Spleen (tissue), 11 donors: ENCODE data around the gene PCDH18. TPM values are rescaled to one million over a fixed set of nuclear protein-coding genes. Genes with fewer than 3 reads are reported as not detected.

Experiments used
- DNase-seq: peaks from one replicate; pipeline ENCODE4 v3.0.0-alpha.2; 2020
- H3K27ac ChIP-seq, 8 donors: fragments of 200-600 bp; sonication (generic) in 7 of 8; 1 replicate in 4 of 8; 2 replicates in 4 of 8; pipeline versions ENCODE4 v1.5.0 to v1.8.0; 2016 to 2021; ENCODE audit warnings: inconsistent platforms in 4 of 8, mild to moderate bottlenecking in 4 of 8, moderate library complexity in 1 of 8
- H3K27me3 ChIP-seq, 7 donors: fragments of 200-600 bp; sonication (generic) in 6 of 7; replicated peaks in 1 of 7; 1 replicate in 4 of 7; 2 replicates in 3 of 7; pipeline versions ENCODE4 v1.5.0 to v1.8.0; 2016 to 2021; ENCODE audit warnings: inconsistent platforms in 3 of 7, mild to moderate bottlenecking in 1 of 7
- H3K36me3 ChIP-seq, 6 donors: fragments of 200-600 bp; sonication (generic) in 5 of 6; 1 replicate in 4 of 6; 2 replicates in 2 of 6; pipeline versions ENCODE4 v1.5.0 to v1.8.0; 2016 to 2021; ENCODE audit warnings: inconsistent platforms in 2 of 6
- H3K4me1 ChIP-seq, 6 donors: fragments of 200-600 bp; sonication (generic) in 5 of 6; 1 replicate in 3 of 6; 2 replicates in 3 of 6; pipeline versions ENCODE4 v1.5.0 to v1.8.0; 2016 to 2021; ENCODE audit warnings: inconsistent platforms in 3 of 6
- H3K4me3 ChIP-seq, 8 donors: fragments of 200-600 bp; sonication (generic) in 7 of 8; 1 replicate in 4 of 8; 2 replicates in 4 of 8; pipeline versions ENCODE4 v1.5.0 to v1.8.0; 2016 to 2021; ENCODE audit warnings: inconsistent platforms in 4 of 8, mild to moderate bottlenecking in 4 of 8, moderate library complexity in 2 of 8
- H3K9me3 ChIP-seq, 8 donors: fragments of 200-600 bp; sonication (generic) in 7 of 8; 1 replicate in 4 of 8; 2 replicates in 4 of 8; pipeline versions ENCODE4 v1.5.0 to v1.8.0; 2016 to 2021; ENCODE audit warnings: inconsistent platforms in 4 of 8
- POLR2A ChIP-seq, 3 donors: fragments of 450-650 bp; IDR thresholded peaks; one replicate each; pipeline ENCODE4 v1.5.1; 2017; ENCODE audit warnings: antibody characterized with exemption in 3 of 3, mild to moderate bottlenecking in 1 of 3
- POLR2AphosphoS5 ChIP-seq, 3 donors: sonication (generic); formaldehyde crosslinking; IDR thresholded peaks; one replicate each; pipeline ENCODE4 v1.5.1; 2017; ENCODE audit warnings: antibody characterized with exemption in 3 of 3
- WGBS, 5 donors: extraction: QIAGEN DNeasy Blood & Tissue Kit in 3 of 5; methylation state at CpG; one replicate each; pipeline versions ENCODE4 v1.1.5 to v1.1.7; 2013 to 2018; 5-methylcytosine and 5-hydroxymethylcytosine counted together
- intact Hi-C: fragments of 100-400 bp; cut with DNase I; formaldehyde crosslinking; loops from one replicate; pipeline ENCODE4 v1.15.0; 2023; ENCODE audit warnings: low total_unique reads
- polyA plus RNA-seq, 3 donors: library from polyadenylated mRNA; stranded (reverse); fragments of 200-250 nt; gene quantifications; one replicate each; pipeline ENCODE4 v1.2.1, GENCODE V29; 2013
- total RNA-seq, 7 donors: library from RNA; depleted of rRNA in 3 of 7; stranded (reverse); fragments of >200 nt in 3 of 7; fragmentation: NEBNext Ultra II Directional in 4 of 7; extraction: Animal tissue kit (Norgen Biotek cat#: 25700) in 4 of 7; gene quantifications; one replicate each; pipeline versions ENCODE4 v1.1.0 to v1.2.1, GENCODE V29; 2016 to 2021
- TF ChIP-seq, protein P1 (sequence below), 11 experiments: fragments of 200-600 bp in 7 of 11; fragments of 450-650 bp in 4 of 11; sonication (generic) in 4 of 11; IDR thresholded peaks in 8 of 11; conservative IDR thresholded peaks in 3 of 11; 1 replicate in 7 of 11; 2 replicates in 4 of 11; pipeline versions ENCODE4 v1.4.0 to v1.8.0; 2016 to 2021; ENCODE audit warnings: antibody characterized with exemption in 11 of 11, inconsistent platforms in 4 of 11, mild to moderate bottlenecking in 1 of 11
- donor health status: healthy with polysubstance abuse.
- donor health status: DM: no; HTN: no; CAD: no; lungs with moderate emphysema.
- donor health status: DM: no; HTN: no; CAD: no.
- donor health status: Bipolar disorder and iron deficiency.
- donor health status: healthy.
- donor health status: DM: no; HTN: no; CAD: no.
- donor health status: DM: yes; HTN: yes; CAD: no.

The PCDH18 gene
- total and polyA plus RNA-seq, 10 donors, result 0.82 to 15.6 (median 6.1) TPM

DNA sequence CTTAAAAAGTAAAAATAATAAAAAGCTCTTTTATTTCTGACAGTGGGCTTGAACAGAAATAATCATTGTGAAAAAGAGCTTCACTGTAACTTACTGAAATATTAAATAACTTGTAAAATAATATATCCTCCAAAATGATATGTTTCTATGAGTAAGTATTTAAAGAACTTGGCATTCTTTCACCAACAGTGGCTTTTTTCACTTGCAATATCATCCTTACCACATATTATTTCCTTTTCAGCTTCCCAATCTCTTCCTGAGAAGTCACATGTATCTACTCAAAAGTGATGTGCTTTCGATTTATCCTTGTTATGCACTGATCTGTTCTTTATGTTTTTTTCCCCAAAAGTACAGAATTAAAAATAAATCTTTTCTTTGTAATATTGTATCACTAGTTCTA lies 2.2 kb upstream of the PCDH18 start:
- Histone ChIP-seq H3K9me3 (peaks cover 0 to 5% (median 0%) of the 10 kb centered on the region in 8 donors), H3K4me1 (peaks cover 0 to 9% (median 0%) of the 10 kb centered on the region in 6 donors), H3K27me3 (no peaks in the 10 kb centered on the region), H3K4me3 (no peak overlapping the region), H3K27ac (no peak overlapping the region), H3K36me3 (no peaks in the 10 kb centered on the region)
- DNase-seq, result no peak
- intact Hi-C loops, result no loop called here
- TF ChIP-seq POLR2AphosphoS5 (IDR thresholded peaks at IDR 0.05) (no peak), POLR2A (IDR thresholded peaks at IDR 0.05) (no peak)
- TF ChIP-seq, protein P1, sequence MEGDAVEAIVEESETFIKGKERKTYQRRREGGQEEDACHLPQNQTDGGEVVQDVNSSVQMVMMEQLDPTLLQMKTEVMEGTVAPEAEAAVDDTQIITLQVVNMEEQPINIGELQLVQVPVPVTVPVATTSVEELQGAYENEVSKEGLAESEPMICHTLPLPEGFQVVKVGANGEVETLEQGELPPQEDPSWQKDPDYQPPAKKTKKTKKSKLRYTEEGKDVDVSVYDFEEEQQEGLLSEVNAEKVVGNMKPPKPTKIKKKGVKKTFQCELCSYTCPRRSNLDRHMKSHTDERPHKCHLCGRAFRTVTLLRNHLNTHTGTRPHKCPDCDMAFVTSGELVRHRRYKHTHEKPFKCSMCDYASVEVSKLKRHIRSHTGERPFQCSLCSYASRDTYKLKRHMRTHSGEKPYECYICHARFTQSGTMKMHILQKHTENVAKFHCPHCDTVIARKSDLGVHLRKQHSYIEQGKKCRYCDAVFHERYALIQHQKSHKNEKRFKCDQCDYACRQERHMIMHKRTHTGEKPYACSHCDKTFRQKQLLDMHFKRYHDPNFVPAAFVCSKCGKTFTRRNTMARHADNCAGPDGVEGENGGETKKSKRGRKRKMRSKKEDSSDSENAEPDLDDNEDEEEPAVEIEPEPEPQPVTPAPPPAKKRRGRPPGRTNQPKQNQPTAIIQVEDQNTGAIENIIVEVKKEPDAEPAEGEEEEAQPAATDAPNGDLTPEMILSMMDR (IDR thresholded peaks at IDR 0.05 in 8 of 11, conservative IDR thresholded peaks at IDR 0.05 in 3 of 11), result no peak
- 33 to 67% (median 46%) methylated on average over 1 of the region's 1 CpG for WGBS, 5 donors

DNA sequence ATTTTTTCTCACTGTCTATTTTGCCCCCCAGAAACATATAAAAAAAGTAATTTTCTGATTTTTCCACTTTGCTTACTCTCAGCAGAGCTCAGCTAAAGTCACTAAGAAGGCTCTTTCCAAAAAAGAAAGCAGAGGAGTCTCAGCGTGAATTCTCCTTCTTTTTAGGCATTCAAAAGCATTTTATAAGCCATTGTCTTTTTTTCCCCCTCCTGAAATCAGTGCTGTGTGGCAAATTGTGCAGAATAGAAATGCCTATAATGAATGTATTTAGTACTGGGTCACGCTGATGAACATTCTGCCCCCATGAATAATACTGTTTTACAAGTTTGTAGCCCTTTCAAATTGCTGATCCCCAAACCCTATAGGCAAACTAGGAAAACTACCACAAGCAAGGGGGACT lies 1.6 kb upstream of the PCDH18 start:
- peak overlapping the region in 2 of 8 donors; percentile 4 to 78 for H3K27ac ChIP-seq
- 70 to 89% (median 80%) methylated on average over 2 of the region's 2 CpGs for WGBS, 5 donors

DNA sequence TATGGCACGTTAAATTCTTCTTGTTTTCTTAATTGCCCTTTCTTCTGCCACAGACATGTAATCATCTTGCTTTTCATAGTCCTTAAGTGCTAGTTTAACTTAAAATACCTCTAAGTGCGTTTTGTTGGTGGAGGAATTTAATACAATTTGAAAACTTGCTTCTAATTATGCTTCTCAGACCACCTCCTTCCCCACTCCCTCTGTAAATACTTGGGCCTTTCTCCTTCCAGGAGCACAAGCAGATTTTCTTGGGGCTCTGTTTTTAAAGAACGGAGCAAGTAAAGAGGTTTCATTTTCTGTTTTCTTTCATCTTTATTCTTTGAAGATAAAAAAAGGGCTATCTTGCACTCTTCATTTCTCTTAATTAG lies 559 bp upstream of the PCDH18 start:
- peak overlapping the region in 7 of 8 donors; percentile 51 to 78 (median 63) for H3K27ac ChIP-seq
- H3K4me1 ChIP-seq, result peaks cover 0 to 9% (median 0%) of the 10 kb centered on the region in 6 donors
- peaks cover 0 to under 1% (median 0%) of the 10 kb centered on the region in 8 donors for H3K9me3 ChIP-seq
- H3K36me3 ChIP-seq, result no peaks in the 10 kb centered on the region
- intact Hi-C loops, result no loop called here
- TF ChIP-seq, protein P1 (IDR thresholded peaks at IDR 0.05 in 8 of 11, conservative IDR thresholded peaks at IDR 0.05 in 3 of 11), result no peak
- no peak for TF ChIP-seq POLR2A (IDR thresholded peaks at IDR 0.05)
- no peak for TF ChIP-seq POLR2AphosphoS5 (IDR thresholded peaks at IDR 0.05)
- H3K4me3 ChIP-seq, result peak overlapping the region in 6 of 8 donors; percentile 23 to 63 (median 34)
- no peaks in the 10 kb centered on the region for H3K27me3 ChIP-seq
- no peak for DNase-seq
- WGBS, 5 donors, result 13 to 19% (median 15%) methylated on average over 3 of the region's 3 CpGs

More for the DNA sequence above, 1.6 kb upstream of the PCDH18 start:
- no peak for DNase-seq
- TF ChIP-seq POLR2AphosphoS5 (IDR thresholded peaks at IDR 0.05) (no peak), POLR2A (IDR thresholded peaks at IDR 0.05) (no peak)
- TF ChIP-seq, protein P1 (IDR thresholded peaks at IDR 0.05 in 8 of 11, conservative IDR thresholded peaks at IDR 0.05 in 3 of 11), result no peak
- no peaks in the 10 kb centered on the region for H3K27me3 ChIP-seq
- intact Hi-C loops, result no loop called here
- H3K4me1 ChIP-seq, result peaks cover 0 to 9% (median 0%) of the 10 kb centered on the region in 6 donors
- peaks cover 0 to 5% (median 0%) of the 10 kb centered on the region in 8 donors for H3K9me3 ChIP-seq
- no peak overlapping the region for H3K4me3 ChIP-seq
- no peaks in the 10 kb centered on the region for H3K36me3 ChIP-seq

GRCh38 chr4:137531168-137531985 lies 917 bp downstream of the PCDH18 start:
- WGBS, 5 donors, result 25 to 36% (median 31%) methylated on average over 13 of the region's 13 CpGs
- H3K27ac ChIP-seq, result peak overlapping the region in 7 of 8 donors; percentile 11 to 78 (median 63)
- DNase-seq, result no peak
- peak overlapping the region; percentile 9 to 63 (median 28) for H3K4me3 ChIP-seq
- TF ChIP-seq POLR2A (IDR thresholded peaks at IDR 0.05), result no peak
- no peak for TF ChIP-seq POLR2AphosphoS5 (IDR thresholded peaks at IDR 0.05)
- TF ChIP-seq, protein P1 (IDR thresholded peaks at IDR 0.05 in 8 of 11, conservative IDR thresholded peaks at IDR 0.05 in 3 of 11), result no peak
- no peaks in the 10 kb centered on the region for H3K9me3 ChIP-seq
- H3K36me3 ChIP-seq, result no peaks in the 10 kb centered on the region
- intact Hi-C loops, result no loop called here
- peaks cover 0 to 9% (median 0%) of the 10 kb centered on the region in 6 donors for H3K4me1 ChIP-seq
- no peaks in the 10 kb centered on the region for H3K27me3 ChIP-seq
